HCT116 (cell line): Measurements from ENCODE around the gene CAPS. TPM values are rescaled to one million over a fixed set of nuclear protein-coding genes. Genes with fewer than 3 reads are reported as not detected.

Experiments used
- ATAC-seq: fragments of 200-7000 bp; cut with Tn5 transposase; 2 replicates; pipeline ENCODE4 v1.9.1; 2020; ENCODE audit warnings: mild to moderate bottlenecking, moderate library complexity
- BruUV-seq: library from RNA; stranded (reverse); fragments of 400-500 nt; replicated peaks from 2 replicates; lab custom pipeline; 2021; lab: Mats Ljungman, UMichigan
- CTCF ChIA-PET: fragments of 300-600 bp; sonication (Branson Sonifier 250); formaldehyde crosslinking; loops from one replicate; lab custom pipeline; 2021; ENCODE audit warnings: antibody characterized with exemption; lab: Charles Lee
- POLR2A ChIA-PET: fragments of 300-600, 350-600 bp; sonication (Branson Sonifier 250); formaldehyde crosslinking; loops from one replicate; lab custom pipeline; 2021; ENCODE audit warnings: antibody characterized with exemption; lab: Charles Lee
- RAD21 ChIA-PET, 2 experiments: fragments of 300-600 bp; sonication (Branson Sonifier 250); formaldehyde crosslinking; loops; one replicate each; lab custom pipeline; 2023; ENCODE audit warnings: low total read pairs in 2 of 2; ENCODE audit not compliant: uncharacterized antibody in 2 of 2, unreplicated experiment in 2 of 2, low non-redundant PET in 1 of 2; lab: Charles Lee
- DNase-seq: peaks from one replicate; pipeline ENCODE4 v3.0.0-alpha.2; 2010; ENCODE audit warnings: low read depth, low spot score
- H2AFZ ChIP-seq: fragments of 200-600 bp; shearing (Covaris generic), sonication (generic); 2 replicates; pipeline ENCODE4 v1.6.1; 2017; ENCODE audit warnings: low read depth, mixed run types, mixed read lengths, antibody characterized with exemption, low read length; ENCODE audit not compliant: poor library complexity, severe bottlenecking
- H3K27ac ChIP-seq: 2 replicates; pipeline ENCODE4 v1.5.1; 2012; ENCODE audit warnings: low read depth, low read length
- H3K27me3 ChIP-seq: fragments of 200-600 bp; sonication (generic); 2 replicates; pipeline ENCODE4 v1.6.1; 2016; ENCODE audit warnings: mixed run types, low read length, mixed read lengths; ENCODE audit not compliant: insufficient read depth
- H3K36me3 ChIP-seq, 2 experiments: fragments of 200-500 bp in 1 of 2; fragments of 200-600 bp in 1 of 2; sonication (Bioruptor generic) in 1 of 2; sonication (generic) in 1 of 2; 2 replicates each; pipeline versions ENCODE4 v1.5.1 to v1.6.1; 2014 to 2016; ENCODE audit warnings: low read length in 2 of 2, inconsistent platforms in 1 of 2, mixed read lengths in 1 of 2, mixed run types in 1 of 2; ENCODE audit not compliant: insufficient read depth in 2 of 2, control insufficient read depth in 1 of 2
- H3K4me1 ChIP-seq, 2 experiments: fragments of 200-600 bp in 1 of 2; sonication (generic) in 1 of 2; 2 replicates each; pipeline versions ENCODE4 v1.5.1 to v1.6.1; 2012 to 2017; ENCODE audit warnings: low read length in 2 of 2, inconsistent platforms in 1 of 2, mild to moderate bottlenecking in 1 of 2, mixed read lengths in 1 of 2, mixed run types in 1 of 2, moderate library complexity in 1 of 2; ENCODE audit not compliant: insufficient read depth in 2 of 2, control insufficient read depth in 1 of 2
- H3K4me2 ChIP-seq: fragments of 200-600 bp; sonication (generic); 2 replicates; pipeline ENCODE4 v1.6.1; 2017; ENCODE audit warnings: mixed run types, low read length, mixed read lengths
- H3K4me3 ChIP-seq, 2 experiments: fragments of 200-600 bp in 1 of 2; sonication (generic) in 1 of 2; replicated peaks in 1 of 2; 2 replicates each; pipeline ENCODE4 v1.5.1; 2011 to 2016; ENCODE audit warnings: low read length in 2 of 2, control low read depth in 1 of 2, low read depth in 1 of 2, mild to moderate bottlenecking in 1 of 2, mixed read lengths in 1 of 2, mixed run types in 1 of 2
- H3K79me2 ChIP-seq: fragments of 200-600 bp; sonication (generic); 2 replicates; pipeline ENCODE4 v1.6.1; 2017; ENCODE audit warnings: mild to moderate bottlenecking, mixed run types, low read length, moderate library complexity, mixed read lengths; ENCODE audit not compliant: insufficient read depth
- H3K9ac ChIP-seq: fragments of 200-600 bp; sonication (generic); 2 replicates; pipeline ENCODE4 v1.6.1; 2016; ENCODE audit warnings: low read length, mixed read lengths
- H3K9me2 ChIP-seq: fragments of 200-600 bp; sonication (generic), shearing (Covaris generic); 2 replicates; pipeline ENCODE4 v1.6.1; 2017; ENCODE audit warnings: mixed run types, mild to moderate bottlenecking, moderate library complexity; ENCODE audit not compliant: insufficient read depth
- H3K9me3 ChIP-seq, 2 experiments: fragments of 200-500 bp in 1 of 2; fragments of 200-600 bp in 1 of 2; sonication (Bioruptor generic) in 1 of 2; sonication (generic) in 1 of 2; 2 replicates each; pipeline ENCODE4 v1.6.1; 2014 to 2017; ENCODE audit warnings: low read length in 2 of 2, mixed read lengths in 2 of 2, inconsistent platforms in 1 of 2, low read depth in 1 of 2, mild to moderate bottlenecking in 1 of 2, mixed run types in 1 of 2, moderate library complexity in 1 of 2; ENCODE audit not compliant: control insufficient read depth in 1 of 2, insufficient read depth in 1 of 2
- H4K20me1 ChIP-seq: fragments of 200-600 bp; sonication (generic), shearing (Covaris generic); 2 replicates; pipeline ENCODE4 v1.6.1; 2017; ENCODE audit warnings: mixed run types, mild to moderate bottlenecking, moderate library complexity; ENCODE audit not compliant: insufficient read depth
- EGR1 ChIP-seq: IDR thresholded peaks from 2 replicates; pipeline ENCODE4 v1.6.1; 2012; ENCODE audit warnings: low read depth
- JUND ChIP-seq: IDR thresholded peaks from 2 replicates; pipeline ENCODE4 v1.6.1; 2012
- POLR2AphosphoS5 ChIP-seq: IDR thresholded peaks from 2 replicates; pipeline ENCODE4 v1.6.1; 2011; ENCODE audit warnings: mild to moderate bottlenecking, low read depth, low read length, moderate library complexity
- RAD21 ChIP-seq: IDR thresholded peaks from 2 replicates; pipeline ENCODE4 v1.6.1; 2012; ENCODE audit warnings: low read depth, mild to moderate bottlenecking
- SP1 ChIP-seq: IDR thresholded peaks from 2 replicates; pipeline ENCODE4 v1.6.1; 2012; ENCODE audit warnings: low read depth
- SRF ChIP-seq: IDR thresholded peaks from 2 replicates; pipeline ENCODE4 v1.6.1; 2012; ENCODE audit warnings: low read depth
- TCF7L2 ChIP-seq: IDR thresholded peaks from 2 replicates; pipeline ENCODE4 v1.7.0; 2011; ENCODE audit warnings: borderline replicate concordance, inconsistent platforms; ENCODE audit not compliant: insufficient read depth, insufficient read length; ENCODE audit errors: extremely low read depth
- ZFX ChIP-seq: fragments of 450-650 bp; IDR thresholded peaks from 2 replicates; pipeline ENCODE4 v1.6.1; 2017
- ZNF274 ChIP-seq: fragments of 200-500 bp; sonication (Bioruptor generic); IDR thresholded peaks from 2 replicates; pipeline ENCODE4 v1.6.1; 2014; ENCODE audit warnings: mild to moderate bottlenecking, low read depth, low read length, inconsistent platforms
- intact Hi-C: fragments of 100-400 bp; cut with micrococcal nuclease; formaldehyde crosslinking; loops from 2 replicates; pipeline ENCODE4 v1.10.0; 2022
- total RNA-seq: library from RNA; stranded (reverse); gene quantifications from one replicate; pipeline ENCODE4 v1.2.1, GENCODE V29; 2021; ENCODE audit not compliant: unreplicated experiment
- TF ChIP-seq, protein P1 (sequence below), 3 experiments: fragments of 200-600 bp in 1 of 3; sonication (generic) in 1 of 3; IDR thresholded peaks in 2 of 3; conservative IDR thresholded peaks in 1 of 3; 2 replicates each; pipeline ENCODE4 v1.5.1; 2012 to 2017; ENCODE audit warnings: low read depth in 2 of 3, low read length in 2 of 3, antibody characterized with exemption in 1 of 3, borderline replicate concordance in 1 of 3, control low read depth in 1 of 3, mild to moderate bottlenecking in 1 of 3, mixed read lengths in 1 of 3, mixed run types in 1 of 3, moderate library complexity in 1 of 3; ENCODE audit not compliant: insufficient read depth in 1 of 3
- TF ChIP-seq, protein P2 (sequence below): IDR thresholded peaks from 2 replicates; pipeline ENCODE4 v1.6.1; 2012

The CAPS gene
- total RNA-seq, 1 experiment from 2014 or later = 2.5 TPM

DNA sequence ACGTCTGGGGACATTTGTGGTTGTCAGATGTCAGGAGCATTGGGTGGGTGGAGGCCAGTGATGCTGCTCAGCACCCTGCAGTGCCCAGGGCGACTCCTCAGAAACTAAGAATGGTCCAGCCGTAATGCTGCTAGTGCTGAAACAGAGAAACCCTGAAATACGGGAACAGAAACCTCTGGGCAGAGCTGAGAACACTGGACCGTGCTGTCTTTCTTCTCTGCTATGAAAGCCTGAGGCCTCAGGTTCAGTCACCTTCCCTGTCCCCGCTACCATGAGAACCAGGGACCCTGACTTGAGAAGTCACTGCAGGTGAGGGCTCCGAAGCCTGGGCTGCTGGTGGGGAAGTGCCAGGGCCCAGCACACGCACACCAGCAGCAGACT lies 13.4 kb downstream of the CAPS start:
- CTCF ChIA-PET = no interaction called here
- POLR2A ChIA-PET = no interaction called here
- RAD21 ChIA-PET = no interaction called here

More for the DNA sequence above, 13.4 kb downstream of the CAPS start:
- H3K9me2 ChIP-seq = no peaks in the 10 kb centered on the region
- H3K9ac ChIP-seq = no peak overlapping the region
- peaks cover 32 to 63% of the 10 kb centered on the region in 2 experiments; a peak in 3 of 4 replicates for H3K36me3 ChIP-seq
- no peak for ATAC-seq
- no peak overlapping the region for H3K4me2 ChIP-seq
- H2AFZ ChIP-seq = no peak overlapping the region
- DNase-seq = no peak
- no peaks in the 10 kb centered on the region for H3K27me3 ChIP-seq
- intact Hi-C loops = no loop called here
- no peaks in the 10 kb centered on the region for H3K4me1 ChIP-seq
- TF ChIP-seq EGR1 (no peak), SRF (no peak), POLR2AphosphoS5 (no peak), TCF7L2 (no peak), SP1 (no peak), ZNF274 (no peak), JUND (no peak), RAD21 (no peak), ZFX (no peak)
- TF ChIP-seq, protein P1, sequence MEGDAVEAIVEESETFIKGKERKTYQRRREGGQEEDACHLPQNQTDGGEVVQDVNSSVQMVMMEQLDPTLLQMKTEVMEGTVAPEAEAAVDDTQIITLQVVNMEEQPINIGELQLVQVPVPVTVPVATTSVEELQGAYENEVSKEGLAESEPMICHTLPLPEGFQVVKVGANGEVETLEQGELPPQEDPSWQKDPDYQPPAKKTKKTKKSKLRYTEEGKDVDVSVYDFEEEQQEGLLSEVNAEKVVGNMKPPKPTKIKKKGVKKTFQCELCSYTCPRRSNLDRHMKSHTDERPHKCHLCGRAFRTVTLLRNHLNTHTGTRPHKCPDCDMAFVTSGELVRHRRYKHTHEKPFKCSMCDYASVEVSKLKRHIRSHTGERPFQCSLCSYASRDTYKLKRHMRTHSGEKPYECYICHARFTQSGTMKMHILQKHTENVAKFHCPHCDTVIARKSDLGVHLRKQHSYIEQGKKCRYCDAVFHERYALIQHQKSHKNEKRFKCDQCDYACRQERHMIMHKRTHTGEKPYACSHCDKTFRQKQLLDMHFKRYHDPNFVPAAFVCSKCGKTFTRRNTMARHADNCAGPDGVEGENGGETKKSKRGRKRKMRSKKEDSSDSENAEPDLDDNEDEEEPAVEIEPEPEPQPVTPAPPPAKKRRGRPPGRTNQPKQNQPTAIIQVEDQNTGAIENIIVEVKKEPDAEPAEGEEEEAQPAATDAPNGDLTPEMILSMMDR (IDR thresholded peaks at IDR 0.05 in 2 of 3, conservative IDR thresholded peaks at IDR 0.05 in 1 of 3; ENCODE audit: borderline replicate concordance in 1 of 3, insufficient read depth in 1 of 3, low read depth in 2 of 3, low read length in 2 of 3) = no peak
- TF ChIP-seq, protein P2, sequence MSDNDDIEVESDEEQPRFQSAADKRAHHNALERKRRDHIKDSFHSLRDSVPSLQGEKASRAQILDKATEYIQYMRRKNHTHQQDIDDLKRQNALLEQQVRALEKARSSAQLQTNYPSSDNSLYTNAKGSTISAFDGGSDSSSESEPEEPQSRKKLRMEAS = no peak
- no peaks in the 10 kb centered on the region for H3K9me3 ChIP-seq
- no peaks in the 10 kb centered on the region for H3K79me2 ChIP-seq
- no peak overlapping the region for H3K4me3 ChIP-seq
- H4K20me1 ChIP-seq = no peaks in the 10 kb centered on the region
- no TSS peak for BruUV-seq
- H3K27ac ChIP-seq = no peak overlapping the region
